Osteocyte (in vitro differentiated cells): ENCODE results near the gene SMIM35. TPM values are rescaled to one million over a fixed set of nuclear protein-coding genes. Genes with fewer than 3 reads are reported as not detected.

ENCODE experiments used
- DNase-seq: peaks from one replicate; pipeline ENCODE4 v3.0.0; 2021; ENCODE audit warnings: mixed read lengths; ENCODE audit not compliant: unreplicated experiment; ENCODE audit errors: extremely low spot score
- H3K27ac Mint-ChIP-seq: one replicate; pipeline ENCODE4 v1.8.0; 2021; ENCODE audit warnings: mild to moderate bottlenecking, mixed read lengths; ENCODE audit not compliant: unreplicated experiment
- H3K27me3 Mint-ChIP-seq: one replicate; pipeline ENCODE4 v1.8.0; 2021; ENCODE audit warnings: mixed read lengths; ENCODE audit not compliant: unreplicated experiment
- H3K36me3 Mint-ChIP-seq: one replicate; pipeline ENCODE4 v1.8.0; 2021; ENCODE audit warnings: mixed read lengths; ENCODE audit not compliant: unreplicated experiment
- H3K4me1 Mint-ChIP-seq: one replicate; pipeline ENCODE4 v1.8.0; 2021; ENCODE audit warnings: mixed read lengths; ENCODE audit not compliant: unreplicated experiment
- H3K4me3 Mint-ChIP-seq: one replicate; pipeline ENCODE4 v1.8.0; 2021; ENCODE audit warnings: mild to moderate bottlenecking, moderate library complexity, mixed read lengths; ENCODE audit not compliant: unreplicated experiment
- H3K9me3 Mint-ChIP-seq: one replicate; pipeline ENCODE4 v1.8.0; 2021; ENCODE audit warnings: mixed read lengths; ENCODE audit not compliant: unreplicated experiment
- total RNA-seq: library from RNA; stranded (reverse); gene quantifications from 2 replicates; pipeline ENCODE4 v1.2.1, GENCODE V29; 2021
- TF ChIP-seq, protein P1 (sequence below): fragments of 200-600 bp; sonication (generic); IDR thresholded peaks from 2 replicates; pipeline ENCODE4 v1.5.0; 2021; ENCODE audit warnings: antibody characterized with exemption, mild to moderate bottlenecking, moderate library complexity

SMIM35 gene
- total RNA-seq, 1 donor from 2014 or later: not detected

DNA sequence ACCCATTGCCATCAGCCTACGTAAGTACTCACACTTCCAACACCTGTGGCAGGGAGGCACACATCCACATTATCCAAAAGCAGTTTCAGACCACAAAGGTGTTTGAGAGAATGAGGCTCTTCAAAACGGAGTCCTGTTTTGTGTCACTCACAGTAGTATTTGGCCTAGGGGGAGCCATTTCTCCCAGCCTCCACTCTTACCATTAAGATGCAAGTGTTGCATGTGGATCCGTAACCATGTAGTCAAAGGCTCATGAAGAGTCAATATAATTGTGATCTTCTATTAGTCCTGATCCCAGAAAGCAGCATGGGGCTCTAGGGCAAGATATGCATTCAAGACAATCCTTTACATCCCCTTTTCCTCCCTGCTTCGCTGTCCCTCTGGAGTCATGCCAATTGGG lies 59.1 kb downstream of the SMIM35 start:
- Mint-ChIP-seq H3K27ac (no peak overlapping the region), H3K4me3 (no peak overlapping the region), H3K4me1 (no peaks in the 10 kb centered on the region), H3K9me3 (peaks cover 4% of the 10 kb centered on the region), H3K27me3 (peaks cover 9% of the 10 kb centered on the region), H3K36me3 (no peaks in the 10 kb centered on the region)
- DNase-seq: no peak
- TF ChIP-seq, protein P1, sequence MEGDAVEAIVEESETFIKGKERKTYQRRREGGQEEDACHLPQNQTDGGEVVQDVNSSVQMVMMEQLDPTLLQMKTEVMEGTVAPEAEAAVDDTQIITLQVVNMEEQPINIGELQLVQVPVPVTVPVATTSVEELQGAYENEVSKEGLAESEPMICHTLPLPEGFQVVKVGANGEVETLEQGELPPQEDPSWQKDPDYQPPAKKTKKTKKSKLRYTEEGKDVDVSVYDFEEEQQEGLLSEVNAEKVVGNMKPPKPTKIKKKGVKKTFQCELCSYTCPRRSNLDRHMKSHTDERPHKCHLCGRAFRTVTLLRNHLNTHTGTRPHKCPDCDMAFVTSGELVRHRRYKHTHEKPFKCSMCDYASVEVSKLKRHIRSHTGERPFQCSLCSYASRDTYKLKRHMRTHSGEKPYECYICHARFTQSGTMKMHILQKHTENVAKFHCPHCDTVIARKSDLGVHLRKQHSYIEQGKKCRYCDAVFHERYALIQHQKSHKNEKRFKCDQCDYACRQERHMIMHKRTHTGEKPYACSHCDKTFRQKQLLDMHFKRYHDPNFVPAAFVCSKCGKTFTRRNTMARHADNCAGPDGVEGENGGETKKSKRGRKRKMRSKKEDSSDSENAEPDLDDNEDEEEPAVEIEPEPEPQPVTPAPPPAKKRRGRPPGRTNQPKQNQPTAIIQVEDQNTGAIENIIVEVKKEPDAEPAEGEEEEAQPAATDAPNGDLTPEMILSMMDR: no peak

DNA sequence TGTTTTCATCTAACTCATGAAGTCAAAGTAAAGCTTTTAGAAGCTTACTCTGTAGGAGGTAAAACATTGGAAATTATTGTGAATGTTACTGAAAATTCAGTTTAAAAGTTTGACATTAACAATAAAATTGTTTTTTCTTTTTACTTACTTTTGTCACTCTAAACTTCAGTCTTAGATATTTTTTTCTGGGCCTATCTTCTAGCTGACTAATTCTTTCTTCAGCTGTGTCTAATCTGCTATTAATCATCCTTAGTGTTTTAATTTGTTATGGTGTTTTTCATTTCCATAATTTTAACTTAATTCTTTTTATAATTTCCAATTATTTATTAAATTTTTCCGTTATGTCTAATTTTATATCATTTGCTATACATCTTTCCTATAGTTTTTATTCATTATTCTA lies 65.6 kb downstream of the SMIM35 start:
- Mint-ChIP-seq H3K4me3 (no peak overlapping the region), H3K27ac (no peak overlapping the region), H3K36me3 (no peaks in the 10 kb centered on the region), H3K4me1 (no peaks in the 10 kb centered on the region), H3K27me3 (peaks cover 20% of the 10 kb centered on the region), H3K9me3 (peaks cover 11% of the 10 kb centered on the region)
- DNase-seq: no peak
- TF ChIP-seq, protein P1: no peak

DNA sequence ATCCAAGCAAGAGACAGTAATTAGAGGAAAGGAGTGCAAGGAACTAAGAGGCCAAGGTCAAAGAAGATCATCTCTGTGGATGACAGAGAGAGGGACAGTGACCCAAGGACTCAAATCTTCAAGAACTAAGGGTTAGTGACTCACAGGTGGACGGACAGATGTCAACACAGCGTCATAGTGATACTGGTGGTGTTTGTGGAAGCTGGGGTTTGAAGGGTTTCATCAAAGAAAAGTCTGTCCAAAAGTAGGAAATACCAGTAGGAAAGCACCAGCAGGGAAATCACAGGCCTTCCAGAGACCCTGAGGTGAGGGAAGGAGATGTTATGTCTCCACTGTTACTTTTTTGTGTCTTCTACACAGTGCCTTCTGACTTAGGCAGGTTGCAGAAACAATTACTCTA lies 68.4 kb downstream of the SMIM35 start:
- H3K9me3 Mint-ChIP-seq: peaks cover 7% of the 10 kb centered on the region
- no peak for DNase-seq
- H3K36me3 Mint-ChIP-seq: no peaks in the 10 kb centered on the region
- peaks cover 16% of the 10 kb centered on the region for H3K27me3 Mint-ChIP-seq
- H3K4me3 Mint-ChIP-seq: no peak overlapping the region
- no peaks in the 10 kb centered on the region for H3K4me1 Mint-ChIP-seq
- H3K27ac Mint-ChIP-seq: no peak overlapping the region
- TF ChIP-seq, protein P1: no peak

DNA sequence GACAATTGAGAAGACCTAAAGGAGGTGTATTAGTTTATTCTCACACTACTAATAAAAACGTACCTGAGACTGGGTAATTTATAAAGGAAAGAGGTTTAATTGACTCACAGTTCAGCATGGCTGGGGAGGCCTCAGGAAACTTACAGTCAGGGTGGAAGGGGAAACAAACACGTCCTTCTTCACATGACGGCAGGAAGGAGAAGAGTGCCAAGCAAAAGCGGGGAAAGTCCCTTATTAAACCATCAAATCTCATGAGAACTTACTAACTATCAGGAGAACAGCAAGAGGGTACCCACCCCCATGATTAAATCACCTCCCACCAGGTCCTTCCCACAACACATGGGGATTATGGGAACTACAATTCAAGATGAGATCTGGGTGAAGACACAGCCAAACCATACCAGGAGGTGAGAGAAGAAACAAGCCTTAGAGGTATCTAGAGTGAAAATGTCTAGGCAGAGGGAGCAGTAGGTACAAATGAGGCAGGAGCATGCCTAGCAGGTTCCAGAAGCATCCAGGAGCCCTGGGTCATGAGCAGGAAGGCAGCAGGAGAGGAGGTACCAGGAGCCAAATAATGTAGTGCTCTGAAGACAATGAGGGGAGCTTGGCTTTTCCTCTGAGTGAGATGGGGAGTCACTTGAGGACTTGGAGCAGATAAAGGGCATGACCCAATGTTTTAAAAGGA lies 69.0 kb downstream of the SMIM35 start:
- peaks cover 16% of the 10 kb centered on the region for H3K27me3 Mint-ChIP-seq
- H3K36me3 Mint-ChIP-seq: no peaks in the 10 kb centered on the region

DNA sequence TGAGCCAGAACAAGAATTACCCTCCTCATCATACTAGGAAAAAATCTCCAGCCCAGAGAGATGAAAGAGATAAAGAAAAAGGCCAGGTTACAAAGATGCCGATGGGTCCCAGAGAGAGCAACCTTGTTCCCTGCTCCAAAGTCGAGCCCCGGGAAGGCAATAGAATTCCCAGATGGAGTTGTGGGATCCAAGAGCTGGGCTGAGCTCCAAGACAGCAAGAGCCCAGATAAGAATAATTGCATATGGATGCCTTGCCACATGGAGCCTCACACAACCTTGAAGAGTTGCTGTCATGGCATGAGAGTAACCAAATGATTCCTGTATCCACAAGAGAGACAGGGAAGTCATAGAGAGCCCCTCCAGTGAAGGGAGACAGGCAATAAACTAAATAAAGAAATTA lies 69.7 kb downstream of the SMIM35 start:
- no peaks in the 10 kb centered on the region for H3K36me3 Mint-ChIP-seq
- H3K27me3 Mint-ChIP-seq: peaks cover 16% of the 10 kb centered on the region
- peaks cover 7% of the 10 kb centered on the region for H3K9me3 Mint-ChIP-seq
- no peak overlapping the region for H3K27ac Mint-ChIP-seq
- TF ChIP-seq, protein P1: no peak
- H3K4me3 Mint-ChIP-seq: no peak overlapping the region
- no peak for DNase-seq
- H3K4me1 Mint-ChIP-seq: no peaks in the 10 kb centered on the region

More for the DNA sequence above, 69.0 kb downstream of the SMIM35 start:
- TF ChIP-seq, protein P1: no peak
- Mint-ChIP-seq H3K9me3 (peaks cover 7% of the 10 kb centered on the region), H3K4me3 (no peak overlapping the region), H3K27ac (no peak overlapping the region), H3K4me1 (no peaks in the 10 kb centered on the region)
- peak; percentile 63 for DNase-seq
